ENCODE data around the gene ABCA1.
"Not testable (repeated sequence)": the region's sequence is repeated elsewhere in the genome, so short reads cannot be mapped to it uniquely, and the experiment has no call there.

DNA sequence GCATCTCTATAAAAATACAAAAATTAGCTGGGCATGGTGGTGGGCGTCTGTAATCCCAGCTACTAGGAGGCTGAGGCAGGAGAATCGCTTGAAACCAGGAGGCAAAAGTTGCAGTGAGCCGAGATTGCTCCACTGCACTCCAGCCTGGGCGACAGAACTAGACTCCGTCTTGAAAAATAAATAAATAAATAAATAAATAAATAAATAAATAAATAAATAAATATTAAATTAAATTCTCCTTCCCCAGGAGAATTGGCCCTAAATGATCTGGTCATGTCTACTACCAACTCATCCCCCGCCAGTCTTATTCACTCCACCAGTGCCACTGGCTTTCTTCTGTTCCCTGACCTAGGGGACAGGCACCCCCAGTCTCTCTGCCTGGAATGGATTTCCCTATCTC lies 29.6 kb downstream of the ABCA1 start:
- not testable (repeated sequence) for TF ChIP-seq POLR2A (IDR thresholded peaks at IDR 0.05); POLR2AphosphoS5 (IDR thresholded peaks at IDR 0.05; ENCODE audit: insufficient read depth in 1 of 2, low read depth in 1 of 2); CTCF (IDR thresholded peaks at IDR 0.05)

Measured in vagina (tissue), 2 donors.